ENCODE measurements around the gene GALK1.

GALK1 gene

DNA sequence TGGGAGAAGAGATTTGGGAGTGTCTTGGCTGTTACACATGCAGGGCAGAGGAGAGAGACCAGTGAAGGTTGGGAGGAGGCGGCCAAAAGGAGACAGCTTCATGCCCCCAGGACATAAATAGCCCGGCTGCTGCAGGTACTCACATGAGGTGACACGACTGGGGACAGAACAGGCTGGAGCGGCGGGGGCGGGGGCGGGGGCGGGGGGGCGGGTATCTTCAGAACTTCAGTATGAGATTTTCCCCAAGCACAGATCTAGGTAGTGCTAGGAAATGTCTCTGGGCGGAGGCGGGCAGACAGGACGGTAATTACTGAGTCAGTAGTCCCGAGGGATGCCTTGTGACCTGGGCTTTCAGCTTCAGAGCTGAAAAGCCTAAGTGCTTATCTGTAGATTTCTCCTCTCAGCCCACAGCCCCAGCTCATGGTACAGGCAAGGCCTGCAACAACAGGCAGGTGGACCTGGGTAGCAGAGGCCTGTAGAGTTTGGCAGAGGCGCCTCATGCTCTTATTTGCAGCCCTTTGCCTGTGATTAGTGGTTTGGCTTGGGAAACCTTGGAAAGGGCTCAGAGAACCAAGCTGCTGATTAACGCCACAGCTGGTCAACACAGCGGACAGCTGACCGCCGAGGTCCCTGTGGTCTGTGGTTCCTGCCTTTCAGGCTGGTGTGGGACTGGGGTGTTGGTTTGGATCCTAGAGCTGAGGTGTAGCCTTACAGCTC lies 44.1 kb upstream of the GALK1 start:
- peak; percentile 19; the same call in 2 of the 3 replicates for ATAC-seq
- no peak for TF ChIP-seq ZFP30 (CRISPR knock-in tag; IDR thresholded peaks at IDR 0.05)
- no peak for TF ChIP-seq TCF4 (CRISPR knock-in tag; IDR thresholded peaks at IDR 0.05; ENCODE audit: borderline replicate concordance)
- TF ChIP-seq ISL1 (CRISPR knock-in tag; IDR thresholded peaks at IDR 0.05): 0 out of 2 replicates have a peak, but pooled peaks have one; percentile 37
- no peak for TF ChIP-seq ZFP3 (CRISPR knock-in tag; IDR thresholded peaks at IDR 0.05)
- no peak for TF ChIP-seq ZC3H10 (CRISPR knock-in tag; IDR thresholded peaks at IDR 0.05)
- no peak for TF ChIP-seq CSDC2 (CRISPR knock-in tag; IDR thresholded peaks at IDR 0.05)

DNA sequence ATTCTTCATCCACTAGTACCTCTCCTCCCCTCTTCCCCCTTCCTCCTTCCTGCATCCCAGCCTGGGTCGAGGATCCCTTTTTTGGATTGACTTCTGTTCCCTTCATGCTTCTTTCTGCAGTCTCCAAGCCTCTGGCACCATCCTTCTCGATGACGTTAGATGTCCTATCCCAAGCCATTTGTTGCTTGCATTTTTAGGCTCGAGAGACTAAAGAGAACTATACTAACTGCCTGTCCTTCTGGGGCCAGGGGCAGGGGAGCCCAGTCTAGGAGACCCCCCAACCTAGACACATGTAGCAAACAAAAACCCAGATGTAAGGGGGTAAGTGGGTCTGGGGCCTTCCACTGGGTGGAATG lies 43.5 kb upstream of the GALK1 start:
- TF ChIP-seq, protein P1, sequence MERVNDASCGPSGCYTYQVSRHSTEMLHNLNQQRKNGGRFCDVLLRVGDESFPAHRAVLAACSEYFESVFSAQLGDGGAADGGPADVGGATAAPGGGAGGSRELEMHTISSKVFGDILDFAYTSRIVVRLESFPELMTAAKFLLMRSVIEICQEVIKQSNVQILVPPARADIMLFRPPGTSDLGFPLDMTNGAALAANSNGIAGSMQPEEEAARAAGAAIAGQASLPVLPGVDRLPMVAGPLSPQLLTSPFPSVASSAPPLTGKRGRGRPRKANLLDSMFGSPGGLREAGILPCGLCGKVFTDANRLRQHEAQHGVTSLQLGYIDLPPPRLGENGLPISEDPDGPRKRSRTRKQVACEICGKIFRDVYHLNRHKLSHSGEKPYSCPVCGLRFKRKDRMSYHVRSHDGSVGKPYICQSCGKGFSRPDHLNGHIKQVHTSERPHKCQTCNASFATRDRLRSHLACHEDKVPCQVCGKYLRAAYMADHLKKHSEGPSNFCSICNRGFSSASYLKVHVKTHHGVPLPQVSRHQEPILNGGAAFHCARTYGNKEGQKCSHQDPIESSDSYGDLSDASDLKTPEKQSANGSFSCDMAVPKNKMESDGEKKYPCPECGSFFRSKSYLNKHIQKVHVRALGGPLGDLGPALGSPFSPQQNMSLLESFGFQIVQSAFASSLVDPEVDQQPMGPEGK (CRISPR knock-in tag; IDR thresholded peaks at IDR 0.05; ENCODE audit: borderline replicate concordance): no peak
- TF ChIP-seq POU6F1 (CRISPR knock-in tag; IDR thresholded peaks at IDR 0.05; ENCODE audit: borderline replicate concordance, low read depth) (no peak), TCF4 (CRISPR knock-in tag; IDR thresholded peaks at IDR 0.05; ENCODE audit: borderline replicate concordance) (no peak), ZFP3 (CRISPR knock-in tag; IDR thresholded peaks at IDR 0.05) (no peak), ESRRG (CRISPR knock-in tag; IDR thresholded peaks at IDR 0.05) (no peak), CSDC2 (CRISPR knock-in tag; IDR thresholded peaks at IDR 0.05) (no peak), ZNF8 (CRISPR knock-in tag; IDR thresholded peaks at IDR 0.05) (no peak), ZNF565 (CRISPR knock-in tag; conservative IDR thresholded peaks at IDR 0.05; ENCODE audit: low read depth) (no peak), RARB (CRISPR knock-in tag; IDR thresholded peaks at IDR 0.05) (no peak), BACH2 (CRISPR knock-in tag; IDR thresholded peaks at IDR 0.05; ENCODE audit: borderline replicate concordance) (no peak), ZC3H10 (CRISPR knock-in tag; IDR thresholded peaks at IDR 0.05) (no peak), SNAI2 (CRISPR knock-in tag; IDR thresholded peaks at IDR 0.05) (no peak), PPARA (CRISPR knock-in tag; IDR thresholded peaks at IDR 0.05; ENCODE audit: borderline replicate concordance) (no peak), TSHZ2 (CRISPR knock-in tag; IDR thresholded peaks at IDR 0.05) (no peak)
- TF ChIP-seq, protein P2, sequence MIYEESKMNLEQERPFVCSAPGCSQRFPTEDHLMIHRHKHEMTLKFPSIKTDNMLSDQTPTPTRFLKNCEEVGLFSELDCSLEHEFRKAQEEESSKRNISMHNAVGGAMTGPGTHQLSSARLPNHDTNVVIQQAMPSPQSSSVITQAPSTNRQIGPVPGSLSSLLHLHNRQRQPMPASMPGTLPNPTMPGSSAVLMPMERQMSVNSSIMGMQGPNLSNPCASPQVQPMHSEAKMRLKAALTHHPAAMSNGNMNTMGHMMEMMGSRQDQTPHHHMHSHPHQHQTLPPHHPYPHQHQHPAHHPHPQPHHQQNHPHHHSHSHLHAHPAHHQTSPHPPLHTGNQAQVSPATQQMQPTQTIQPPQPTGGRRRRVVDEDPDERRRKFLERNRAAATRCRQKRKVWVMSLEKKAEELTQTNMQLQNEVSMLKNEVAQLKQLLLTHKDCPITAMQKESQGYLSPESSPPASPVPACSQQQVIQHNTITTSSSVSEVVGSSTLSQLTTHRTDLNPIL (CRISPR knock-in tag; IDR thresholded peaks at IDR 0.05; ENCODE audit: low read depth): no peak
- TF ChIP-seq, protein P3, sequence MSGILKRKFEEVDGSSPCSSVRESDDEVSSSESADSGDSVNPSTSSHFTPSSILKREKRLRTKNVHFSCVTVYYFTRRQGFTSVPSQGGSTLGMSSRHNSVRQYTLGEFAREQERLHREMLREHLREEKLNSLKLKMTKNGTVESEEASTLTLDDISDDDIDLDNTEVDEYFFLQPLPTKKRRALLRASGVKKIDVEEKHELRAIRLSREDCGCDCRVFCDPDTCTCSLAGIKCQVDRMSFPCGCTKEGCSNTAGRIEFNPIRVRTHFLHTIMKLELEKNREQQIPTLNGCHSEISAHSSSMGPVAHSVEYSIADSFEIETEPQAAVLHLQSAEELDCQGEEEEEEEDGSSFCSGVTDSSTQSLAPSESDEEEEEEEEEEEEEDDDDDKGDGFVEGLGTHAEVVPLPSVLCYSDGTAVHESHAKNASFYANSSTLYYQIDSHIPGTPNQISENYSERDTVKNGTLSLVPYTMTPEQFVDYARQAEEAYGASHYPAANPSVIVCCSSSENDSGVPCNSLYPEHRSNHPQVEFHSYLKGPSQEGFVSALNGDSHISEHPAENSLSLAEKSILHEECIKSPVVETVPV (CRISPR knock-in tag; IDR thresholded peaks at IDR 0.05): no peak
- ATAC-seq: no peak

DNA sequence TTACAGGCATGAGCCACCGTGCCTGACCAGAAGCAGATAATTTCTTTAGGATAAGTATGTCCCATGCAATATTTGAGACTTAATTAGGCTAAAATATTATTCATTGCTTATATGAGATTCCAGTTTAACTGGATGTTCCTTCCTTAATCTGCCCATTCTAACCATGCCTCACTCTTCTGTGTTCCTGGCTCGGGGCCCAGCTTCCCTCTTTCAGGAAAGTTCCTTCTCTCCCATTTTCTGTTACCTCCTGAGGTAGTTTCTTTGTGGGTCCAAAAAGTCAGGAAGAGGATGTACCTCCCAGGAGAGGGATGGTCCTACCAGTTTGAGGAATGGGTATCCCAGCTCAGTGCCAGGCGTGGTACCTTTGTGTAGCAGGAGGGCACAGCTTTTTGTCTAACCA lies 42.9 kb upstream of the GALK1 start:
- no peak for ATAC-seq
- TF ChIP-seq, protein P1 (CRISPR knock-in tag; IDR thresholded peaks at IDR 0.05; ENCODE audit: borderline replicate concordance): no peak
- no peak for TF ChIP-seq SNAI2 (CRISPR knock-in tag; IDR thresholded peaks at IDR 0.05)
- TF ChIP-seq POU6F1 (CRISPR knock-in tag; IDR thresholded peaks at IDR 0.05; ENCODE audit: borderline replicate concordance, low read depth): no peak
- no peak for TF ChIP-seq ZNF70 (CRISPR knock-in tag; IDR thresholded peaks at IDR 0.05)
- no peak for TF ChIP-seq GLIS3 (CRISPR knock-in tag; IDR thresholded peaks at IDR 0.05)
- no peak for TF ChIP-seq ZNF8 (CRISPR knock-in tag; IDR thresholded peaks at IDR 0.05)
- TF ChIP-seq TSHZ2 (CRISPR knock-in tag; IDR thresholded peaks at IDR 0.05): no peak
- TF ChIP-seq TCF4 (CRISPR knock-in tag; IDR thresholded peaks at IDR 0.05; ENCODE audit: borderline replicate concordance): no peak
- TF ChIP-seq ZFP30 (CRISPR knock-in tag; IDR thresholded peaks at IDR 0.05): no peak
- no peak for TF ChIP-seq RARB (CRISPR knock-in tag; IDR thresholded peaks at IDR 0.05)

All from SK-N-SH treated with all-trans-retinoic acid at 6 μM for 48 hours (cell line).